B cell (primary cell): ENCODE data around the gene CNGA3.

Source experiments
- CTCF ChIP-seq: fragments of 200-600 bp; IDR thresholded peaks from one replicate; pipeline ENCODE4 v1.8.0; 2022; ENCODE audit warnings: antibody characterized with exemption, mild to moderate bottlenecking
- EZH2 ChIP-seq: IDR thresholded peaks from 2 replicates; pipeline ENCODE4 v1.6.1; 2012; ENCODE audit warnings: borderline replicate concordance, low read depth, mild to moderate bottlenecking, moderate library complexity, low read length; ENCODE audit not compliant: insufficient read depth, poor library complexity, severe bottlenecking

GRCh38 chr2:98297817-98298682 is 48.2 kb upstream of the CNGA3 start:
- TF ChIP-seq CTCF (no peak), EZH2 (no peak)
